Caco-2 (cell line): ENCODE measurements around the gene MAPK12. TPM values are rescaled to one million over a fixed set of nuclear protein-coding genes. Genes with fewer than 3 reads are reported as not detected.

Experiments used
- BruUV-seq: library from RNA; stranded (reverse); fragments of 400-500 nt; replicated peaks from 2 replicates; lab custom pipeline; 2021; lab: Mats Ljungman, UMichigan
- CTCF ChIA-PET: fragments of 300-600 bp; sonication (Branson Sonifier 250); formaldehyde crosslinking; loops from one replicate; lab custom pipeline; 2022; ENCODE audit warnings: antibody characterized with exemption; lab: Charles Lee
- POLR2A ChIA-PET: fragments of 300-600 bp; sonication (Branson Sonifier 250); formaldehyde crosslinking; loops from one replicate; lab custom pipeline; 2022; ENCODE audit warnings: antibody characterized with exemption; lab: Charles Lee
- DNase-seq, 2 experiments: peaks; one replicate each; pipeline versions ENCODE4 v3.0.0 to v3.0.0-alpha.2; 2020 to 2022
- H3K27me3 ChIP-seq: replicated peaks from 2 replicates; pipeline ENCODE4 v1.6.0; 2011; ENCODE audit warnings: low read length; ENCODE audit not compliant: control insufficient read depth, insufficient read depth
- H3K36me3 ChIP-seq: 2 replicates; pipeline ENCODE4 v1.5.1; 2011; ENCODE audit warnings: low read length; ENCODE audit not compliant: control insufficient read depth, insufficient read depth
- H3K4me1 ChIP-seq: fragments of 250-450 bp; sonication (Bioruptor Pico); 2 replicates; pipeline ENCODE4 v1.5.1; 2020; ENCODE audit warnings: mild to moderate bottlenecking
- H3K4me3 ChIP-seq: 2 replicates; pipeline ENCODE4 v1.5.1; 2011; ENCODE audit warnings: low read depth, mild to moderate bottlenecking, control low read depth, low read length
- H3K9me3 ChIP-seq: fragments of 250-450 bp; sonication (Bioruptor Pico); 2 replicates; pipeline ENCODE4 v1.5.1; 2020; ENCODE audit warnings: mild to moderate bottlenecking, moderate library complexity
- H3K27ac Mint-ChIP-seq: one replicate; pipeline ENCODE4 v1.8.0; 2022; ENCODE audit warnings: mixed read lengths; ENCODE audit not compliant: unreplicated experiment
- H3K27me3 Mint-ChIP-seq: one replicate; pipeline ENCODE4 v1.8.0; 2022; ENCODE audit warnings: mixed read lengths; ENCODE audit not compliant: insufficient read depth, unreplicated experiment
- H3K36me3 Mint-ChIP-seq: one replicate; pipeline ENCODE4 v1.8.0; 2022; ENCODE audit warnings: mild to moderate bottlenecking, mixed read lengths; ENCODE audit not compliant: insufficient read depth, unreplicated experiment
- H3K4me1 Mint-ChIP-seq: one replicate; pipeline ENCODE4 v1.8.0; 2022; ENCODE audit warnings: low read depth, mixed read lengths; ENCODE audit not compliant: unreplicated experiment
- H3K4me3 Mint-ChIP-seq: one replicate; pipeline ENCODE4 v1.8.0; 2022; ENCODE audit warnings: mild to moderate bottlenecking, moderate library complexity, mixed read lengths; ENCODE audit not compliant: unreplicated experiment
- H3K9me3 Mint-ChIP-seq: one replicate; pipeline ENCODE4 v1.8.0; 2022; ENCODE audit warnings: mixed read lengths; ENCODE audit not compliant: unreplicated experiment
- intact Hi-C: fragments of 100-400 bp; cut with micrococcal nuclease; formaldehyde crosslinking; loops from one replicate; pipeline ENCODE4 v1.10.0; 2022; ENCODE audit not compliant: unreplicated experiment
- total RNA-seq: library from RNA; stranded (reverse); gene quantifications from 2 replicates; pipeline ENCODE4 v1.2.3, GENCODE V29; 2022
- TF ChIP-seq, protein P1 (sequence below), 2 experiments: fragments of 200-600 bp in 1 of 2; IDR thresholded peaks; 1 replicate in 1 of 2; 2 replicates in 1 of 2; pipeline versions ENCODE4 v1.5.1 to v1.8.0; 2011 to 2022; ENCODE audit warnings: antibody characterized with exemption in 1 of 2, control low read depth in 1 of 2, inconsistent platforms in 1 of 2, low read depth in 1 of 2, low read length in 1 of 2, mild to moderate bottlenecking in 1 of 2, moderate library complexity in 1 of 2; ENCODE audit not compliant: insufficient read depth in 1 of 2, severe bottlenecking in 1 of 2, unreplicated experiment in 1 of 2

Gene MAPK12
- total RNA-seq, 1 experiment from 2014 or later, result 37.4 TPM

DNA sequence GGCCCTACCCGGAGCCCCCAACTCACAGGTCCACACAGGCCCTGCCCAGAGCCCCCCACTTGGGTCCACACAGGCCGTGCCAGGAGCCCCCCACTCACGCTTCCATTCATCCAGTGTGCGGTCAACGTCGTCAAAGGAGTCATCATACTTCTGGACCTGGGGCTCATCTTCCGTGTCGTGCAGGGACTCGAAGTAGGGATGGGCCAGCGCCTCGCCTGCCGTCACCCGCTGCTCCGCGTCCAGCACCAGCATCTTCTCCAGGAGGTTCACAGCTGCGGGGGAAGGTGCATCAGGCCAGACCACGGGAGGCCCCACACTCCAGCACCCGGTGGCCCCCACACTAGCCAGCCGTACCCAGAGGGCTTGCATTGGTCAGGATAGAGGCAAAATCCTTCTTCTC, 6.4 kb downstream of the MAPK12 start:
- Mint-ChIP-seq H3K4me3 (no peak overlapping the region), H3K27me3 (no peaks in the 10 kb centered on the region), H3K4me1 (no peaks in the 10 kb centered on the region), H3K9me3 (no peaks in the 10 kb centered on the region), H3K27ac (no peak overlapping the region), H3K36me3 (peaks cover 16% of the 10 kb centered on the region)
- Histone ChIP-seq H3K36me3 (no peaks in the 10 kb centered on the region), H3K4me3 (no peak overlapping the region), H3K9me3 (no peaks in the 10 kb centered on the region), H3K27me3 (no peaks in the 10 kb centered on the region), H3K4me1 (peaks cover 11% of the 10 kb centered on the region)
- intact Hi-C loops, result no loop called here
- TF ChIP-seq, protein P1, sequence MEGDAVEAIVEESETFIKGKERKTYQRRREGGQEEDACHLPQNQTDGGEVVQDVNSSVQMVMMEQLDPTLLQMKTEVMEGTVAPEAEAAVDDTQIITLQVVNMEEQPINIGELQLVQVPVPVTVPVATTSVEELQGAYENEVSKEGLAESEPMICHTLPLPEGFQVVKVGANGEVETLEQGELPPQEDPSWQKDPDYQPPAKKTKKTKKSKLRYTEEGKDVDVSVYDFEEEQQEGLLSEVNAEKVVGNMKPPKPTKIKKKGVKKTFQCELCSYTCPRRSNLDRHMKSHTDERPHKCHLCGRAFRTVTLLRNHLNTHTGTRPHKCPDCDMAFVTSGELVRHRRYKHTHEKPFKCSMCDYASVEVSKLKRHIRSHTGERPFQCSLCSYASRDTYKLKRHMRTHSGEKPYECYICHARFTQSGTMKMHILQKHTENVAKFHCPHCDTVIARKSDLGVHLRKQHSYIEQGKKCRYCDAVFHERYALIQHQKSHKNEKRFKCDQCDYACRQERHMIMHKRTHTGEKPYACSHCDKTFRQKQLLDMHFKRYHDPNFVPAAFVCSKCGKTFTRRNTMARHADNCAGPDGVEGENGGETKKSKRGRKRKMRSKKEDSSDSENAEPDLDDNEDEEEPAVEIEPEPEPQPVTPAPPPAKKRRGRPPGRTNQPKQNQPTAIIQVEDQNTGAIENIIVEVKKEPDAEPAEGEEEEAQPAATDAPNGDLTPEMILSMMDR (IDR thresholded peaks at IDR 0.05; ENCODE audit: insufficient read depth in 1 of 2, low read depth in 1 of 2, low read length in 1 of 2, severe bottlenecking in 1 of 2, unreplicated experiment in 1 of 2), result no peak
- CTCF ChIA-PET, result no interaction called here
- DNase-seq, result no peak
- no TSS peak for BruUV-seq
- POLR2A ChIA-PET, result no interaction called here

DNA sequence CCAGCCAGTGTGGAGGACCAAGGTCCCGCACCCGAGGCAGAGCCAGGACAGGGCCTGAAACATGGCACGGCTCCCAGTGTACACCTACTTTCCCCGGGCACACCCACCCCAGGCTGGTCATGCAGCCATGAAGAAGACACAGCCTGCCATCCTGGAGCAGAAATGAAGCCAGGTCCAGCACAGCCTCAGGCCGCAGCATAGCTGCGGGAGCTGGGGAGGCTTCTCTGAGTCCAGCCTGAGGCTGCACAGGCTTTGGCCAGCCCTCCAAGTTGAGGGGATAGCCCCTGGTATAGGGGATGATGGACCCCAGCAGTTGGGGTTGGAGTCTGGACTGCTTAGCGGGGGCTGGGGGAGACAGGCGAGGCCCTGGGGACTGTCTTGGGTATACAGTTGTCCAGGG, 7.5 kb downstream of the MAPK12 start:
- no peaks in the 10 kb centered on the region for H3K27me3 ChIP-seq
- no TSS peak for BruUV-seq
- H3K9me3 Mint-ChIP-seq, result no peaks in the 10 kb centered on the region
- CTCF ChIA-PET, result no interaction called here
- no peaks in the 10 kb centered on the region for H3K9me3 ChIP-seq
- H3K36me3 ChIP-seq, result 0 out of 2 replicates have a peak, but pooled peaks cover 2% of the 10 kb centered on the region
- TF ChIP-seq, protein P1 (IDR thresholded peaks at IDR 0.05; ENCODE audit: insufficient read depth in 1 of 2, low read depth in 1 of 2, low read length in 1 of 2, severe bottlenecking in 1 of 2, unreplicated experiment in 1 of 2), result no peak
- H3K4me1 ChIP-seq, result peaks cover 18% of the 10 kb centered on the region
- no peak overlapping the region for H3K4me3 Mint-ChIP-seq
- H3K27me3 Mint-ChIP-seq, result no peaks in the 10 kb centered on the region
- no peaks in the 10 kb centered on the region for H3K4me1 Mint-ChIP-seq
- DNase-seq, result no peak
- no peak overlapping the region for H3K4me3 ChIP-seq
- H3K27ac Mint-ChIP-seq, result no peak overlapping the region
- peaks cover 25% of the 10 kb centered on the region for H3K36me3 Mint-ChIP-seq
- intact Hi-C loops, result no loop called here
- POLR2A ChIA-PET, result no interaction called here

DNA sequence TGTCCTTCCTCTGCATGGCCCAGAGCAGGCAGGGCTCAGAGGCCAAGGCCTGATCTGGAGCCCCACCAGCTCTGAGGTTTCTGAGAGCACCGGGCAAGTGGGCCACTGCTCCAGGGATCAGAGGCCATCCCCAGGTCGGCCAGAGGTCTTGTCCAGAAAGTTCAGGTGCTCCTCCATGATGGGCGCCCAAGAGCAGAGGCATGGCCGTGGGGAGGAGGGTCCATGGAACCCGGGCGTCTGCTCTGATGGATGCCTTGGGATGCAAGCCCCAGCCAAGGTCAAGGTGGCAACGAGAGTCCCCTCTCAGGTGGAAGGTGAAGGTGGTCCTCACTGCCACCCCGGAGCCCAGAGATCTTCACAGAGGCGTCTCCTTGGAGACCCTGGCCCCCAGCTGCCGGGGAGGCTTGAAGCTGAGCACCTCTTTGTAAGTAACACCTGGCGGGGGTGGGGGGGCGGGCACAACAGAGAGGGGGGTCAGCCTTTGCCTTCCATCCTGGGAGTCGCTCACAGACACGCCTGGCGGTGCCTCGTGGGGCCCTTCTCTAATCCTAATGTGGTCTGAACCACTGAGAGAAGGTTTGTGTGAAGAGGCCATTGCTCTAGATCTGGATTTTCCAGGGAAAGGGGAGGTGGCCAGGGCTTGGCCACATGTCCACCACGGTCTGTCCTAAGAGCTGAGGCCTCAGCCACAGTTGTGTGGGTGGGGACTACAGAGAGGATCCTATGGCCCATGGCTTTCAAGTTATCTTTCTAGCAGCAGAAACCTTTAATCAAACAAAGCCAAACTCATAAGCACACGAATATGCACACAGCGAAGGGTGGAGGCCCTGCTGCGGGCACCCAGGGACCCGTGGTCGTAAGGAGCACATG, 8.2 kb downstream of the MAPK12 start:
- H3K4me1 Mint-ChIP-seq, result no peaks in the 10 kb centered on the region
- peaks cover 31% of the 10 kb centered on the region for H3K36me3 Mint-ChIP-seq
- no peaks in the 10 kb centered on the region for H3K9me3 ChIP-seq
- peaks cover 4% of the 10 kb centered on the region; the same call in 1 of the 2 replicates for H3K36me3 ChIP-seq
- peaks cover 18% of the 10 kb centered on the region for H3K4me1 ChIP-seq
- CTCF ChIA-PET, result interaction anchor here (0.8 to 1.7 kb wide), 2 partner anchors 7 to 16 kb away, joined by 3 to 6 read pairs; no protein-coding TSS in a partner anchor
- POLR2A ChIA-PET, result no interaction called here
- no peaks in the 10 kb centered on the region for H3K27me3 ChIP-seq
- TF ChIP-seq, protein P1 (IDR thresholded peaks at IDR 0.05; ENCODE audit: insufficient read depth in 1 of 2, low read depth in 1 of 2, low read length in 1 of 2, severe bottlenecking in 1 of 2, unreplicated experiment in 1 of 2), result no peak
- no peaks in the 10 kb centered on the region for H3K9me3 Mint-ChIP-seq
- H3K4me3 Mint-ChIP-seq, result no peak overlapping the region
- H3K27me3 Mint-ChIP-seq, result no peaks in the 10 kb centered on the region
- intact Hi-C loops, result no loop called here
- no peak for DNase-seq
- no peak overlapping the region for H3K4me3 ChIP-seq
- BruUV-seq, result no TSS peak
- no peak overlapping the region for H3K27ac Mint-ChIP-seq
